ENCODE data around the gene ZNF277. TPM values are rescaled to one million over a fixed set of nuclear protein-coding genes. Genes with fewer than 3 reads are reported as not detected.

Gene ZNF277
- total RNA-seq, 3 donors from 2014 or later, result 16.8 to 26.9 (median 22.0) TPM

- Histone ChIP-seq H3K4me3 (no peak overlapping the region), H3K36me3 (ENCODE audit: low read depth) (no peaks in the 10 kb centered on the region), H3K4me1 (ENCODE audit: low read depth) (no peaks in the 10 kb centered on the region), H3K9me3 (no peaks in the 10 kb centered on the region)
- ATAC-seq, result no peak
- DNase-seq, result no peak
- intact Hi-C loops (cut with DNase I, micrococcal nuclease), result no loop called here
- TF ChIP-seq CTCF (IDR thresholded peaks at IDR 0.05), result no peak
These were observed 140.6 kb downstream of the ZNF277 start for GRCh38 chr7:112347088-112347487.

GRCh38 chr7:112350585-112350984, 144.1 kb downstream of the ZNF277 start:
- DNase-seq, result no peak
- Histone ChIP-seq H3K9me3 (no peaks in the 10 kb centered on the region), H3K4me1 (ENCODE audit: low read depth) (no peaks in the 10 kb centered on the region), H3K36me3 (ENCODE audit: low read depth) (no peaks in the 10 kb centered on the region), H3K4me3 (no peak overlapping the region)
- ATAC-seq, result no peak
- intact Hi-C loops (cut with DNase I, micrococcal nuclease), result no loop called here
- no peak for TF ChIP-seq CTCF (IDR thresholded peaks at IDR 0.05)

GRCh38 chr7:112356596-112356995, 150.1 kb downstream of the ZNF277 start:
- no peaks in the 10 kb centered on the region for H3K36me3 ChIP-seq (ENCODE audit: low read depth)
- DNase-seq (no peak), ATAC-seq (no peak)
- intact Hi-C loops (cut with DNase I, micrococcal nuclease), result no loop called here
- no peaks in the 10 kb centered on the region for H3K4me1 ChIP-seq (ENCODE audit: low read depth)
- no peaks in the 10 kb centered on the region for H3K9me3 ChIP-seq
- H3K4me3 ChIP-seq, result no peak overlapping the region
- TF ChIP-seq CTCF (IDR thresholded peaks at IDR 0.05), result no peak

GRCh38 chr7:112357136-112357535, 150.6 kb downstream of the ZNF277 start:
- Histone ChIP-seq H3K36me3 (ENCODE audit: low read depth) (no peaks in the 10 kb centered on the region), H3K9me3 (no peaks in the 10 kb centered on the region), H3K4me3 (no peak overlapping the region), H3K4me1 (ENCODE audit: low read depth) (no peaks in the 10 kb centered on the region)
- ATAC-seq (no peak), DNase-seq (no peak)
- intact Hi-C loops (cut with DNase I, micrococcal nuclease), result no loop called here
- TF ChIP-seq CTCF (IDR thresholded peaks at IDR 0.05), result no peak

GRCh38 chr7:112358513-112358912, 152.0 kb downstream of the ZNF277 start:
- no peak for TF ChIP-seq CTCF (IDR thresholded peaks at IDR 0.05)
- Histone ChIP-seq H3K4me1 (ENCODE audit: low read depth) (no peaks in the 10 kb centered on the region), H3K4me3 (no peak overlapping the region), H3K36me3 (ENCODE audit: low read depth) (no peaks in the 10 kb centered on the region), H3K9me3 (no peaks in the 10 kb centered on the region)
- no peak for DNase-seq
- ATAC-seq, result no peak
- intact Hi-C loops (cut with DNase I, micrococcal nuclease), result no loop called here

GRCh38 chr7:112359086-112359485, 152.6 kb downstream of the ZNF277 start:
- DNase-seq (no peak), ATAC-seq (no peak)
- H3K4me1 ChIP-seq (ENCODE audit: low read depth), result no peaks in the 10 kb centered on the region
- no peak overlapping the region for H3K4me3 ChIP-seq
- no peaks in the 10 kb centered on the region for H3K36me3 ChIP-seq (ENCODE audit: low read depth)
- intact Hi-C loops (cut with DNase I, micrococcal nuclease), result no loop called here
- TF ChIP-seq CTCF (IDR thresholded peaks at IDR 0.05), result no peak
- H3K9me3 ChIP-seq, result no peaks in the 10 kb centered on the region

Measured in mucosa of descending colon (tissue), 3 donors.